NT2/D1 (cell line): Measurements from ENCODE around the gene URB2.

Experiments used
- DNase-seq: peaks from one replicate; pipeline ENCODE4 v3.0.0-alpha.2; 2011; ENCODE audit warnings: low read depth, low spot score
- H3K27me3 ChIP-seq: 2 replicates; pipeline ENCODE4 v1.6.0; 2011; ENCODE audit warnings: mild to moderate bottlenecking; ENCODE audit not compliant: insufficient read length, insufficient read depth
- H3K36me3 ChIP-seq: 2 replicates; pipeline ENCODE4 v1.6.1; 2011; ENCODE audit warnings: mild to moderate bottlenecking, low read length, mixed read lengths; ENCODE audit not compliant: insufficient read depth, insufficient read length
- H3K4me1 ChIP-seq: 2 replicates; pipeline ENCODE4 v1.5.1; 2011; ENCODE audit not compliant: insufficient read depth, insufficient read length
- H3K4me3 ChIP-seq: 2 replicates; pipeline ENCODE4 v1.5.1; 2011; ENCODE audit warnings: low read depth; ENCODE audit not compliant: insufficient read length
- H3K9ac ChIP-seq: 2 replicates; pipeline ENCODE4 v1.6.0; 2011; ENCODE audit warnings: low read depth; ENCODE audit not compliant: insufficient read length
- H3K9me3 ChIP-seq: 2 replicates; pipeline ENCODE4 v1.5.1; 2011; ENCODE audit warnings: mild to moderate bottlenecking, low read length; ENCODE audit not compliant: insufficient read depth
- SUZ12 ChIP-seq: IDR thresholded peaks from 2 replicates; pipeline ENCODE4 v1.6.1; 2011; ENCODE audit not compliant: insufficient read length, insufficient read depth; ENCODE audit errors: extremely low read depth
- YY1 ChIP-seq: IDR thresholded peaks from 2 replicates; pipeline ENCODE4 v1.6.1; 2011; ENCODE audit not compliant: insufficient read length, insufficient read depth
- ZNF274 ChIP-seq: IDR thresholded peaks from 2 replicates; pipeline ENCODE4 v1.6.1; 2011; ENCODE audit warnings: mild to moderate bottlenecking, low read depth, low read length

URB2 gene

GRCh38 chr1:229645324-229645993, 19.4 kb downstream of the URB2 start:
- no peak for DNase-seq
- H3K4me1 ChIP-seq: no peaks in the 10 kb centered on the region
- no peak overlapping the region for H3K4me3 ChIP-seq
- no peaks in the 10 kb centered on the region for H3K27me3 ChIP-seq
- peaks cover 95% of the 10 kb centered on the region for H3K36me3 ChIP-seq
- H3K9me3 ChIP-seq: no peaks in the 10 kb centered on the region
- no peak overlapping the region for H3K9ac ChIP-seq
- TF ChIP-seq SUZ12: no peak
- no peak for TF ChIP-seq ZNF274
- no peak for TF ChIP-seq YY1

- H3K9me3 ChIP-seq: no peaks in the 10 kb centered on the region
- no peaks in the 10 kb centered on the region for H3K4me1 ChIP-seq
- TF ChIP-seq ZNF274: no peak
- no peak for TF ChIP-seq SUZ12
- no peak for TF ChIP-seq YY1
These were observed 22.4 kb downstream of the URB2 start for GRCh38 chr1:229648406-229648805.

GRCh38 chr1:229650045-229650444, 24.0 kb downstream of the URB2 start:
- no peak for TF ChIP-seq ZNF274
- TF ChIP-seq YY1: no peak
- no peak for TF ChIP-seq SUZ12
- Histone ChIP-seq H3K4me3 (no peak overlapping the region), H3K9ac (no peak overlapping the region), H3K4me1 (no peaks in the 10 kb centered on the region), H3K27me3 (no peaks in the 10 kb centered on the region), H3K9me3 (no peaks in the 10 kb centered on the region), H3K36me3 (peaks cover 97% of the 10 kb centered on the region)
- no peak for DNase-seq

More at GRCh38 chr1:229648406-229648805, 22.4 kb downstream of the URB2 start:
- Histone ChIP-seq H3K27me3 (no peaks in the 10 kb centered on the region), H3K9ac (no peak overlapping the region), H3K36me3 (peaks cover 96% of the 10 kb centered on the region), H3K4me3 (no peak overlapping the region)
- DNase-seq: no peak

GRCh38 chr1:229651546-229651945, 25.5 kb downstream of the URB2 start:
- TF ChIP-seq ZNF274: no peak
- TF ChIP-seq YY1: no peak
- TF ChIP-seq SUZ12: no peak
- H3K4me1 ChIP-seq: no peaks in the 10 kb centered on the region
- no peak for DNase-seq
- no peaks in the 10 kb centered on the region for H3K27me3 ChIP-seq
- peaks cover 94% of the 10 kb centered on the region for H3K36me3 ChIP-seq
- no peak overlapping the region for H3K4me3 ChIP-seq
- H3K9ac ChIP-seq: no peak overlapping the region
- H3K9me3 ChIP-seq: no peaks in the 10 kb centered on the region

GRCh38 chr1:229653420-229653819, 27.4 kb downstream of the URB2 start:
- DNase-seq: no peak
- Histone ChIP-seq H3K27me3 (no peaks in the 10 kb centered on the region), H3K4me1 (no peaks in the 10 kb centered on the region), H3K36me3 (peaks cover 94% of the 10 kb centered on the region), H3K9me3 (no peaks in the 10 kb centered on the region), H3K4me3 (no peak overlapping the region), H3K9ac (no peak overlapping the region)
- TF ChIP-seq SUZ12: no peak
- TF ChIP-seq YY1: no peak
- TF ChIP-seq ZNF274: no peak

- H3K36me3 ChIP-seq: peaks cover 95% of the 10 kb centered on the region
These were observed 29.7 kb downstream of the URB2 start for GRCh38 chr1:229655781-229656180.

GRCh38 chr1:229657993-229658755, 32.1 kb downstream of the URB2 start:
- H3K9ac ChIP-seq: no peak overlapping the region
- H3K4me1 ChIP-seq: no peaks in the 10 kb centered on the region
- peaks cover 95% of the 10 kb centered on the region for H3K36me3 ChIP-seq
- TF ChIP-seq ZNF274: no peak
- no peak for TF ChIP-seq SUZ12
- TF ChIP-seq YY1: no peak
- H3K9me3 ChIP-seq: no peaks in the 10 kb centered on the region
- no peak for DNase-seq
- no peak overlapping the region for H3K4me3 ChIP-seq
- H3K27me3 ChIP-seq: no peaks in the 10 kb centered on the region

More at GRCh38 chr1:229655781-229656180, 29.7 kb downstream of the URB2 start:
- Histone ChIP-seq H3K9ac (no peak overlapping the region), H3K27me3 (no peaks in the 10 kb centered on the region), H3K4me3 (no peak overlapping the region), H3K4me1 (no peaks in the 10 kb centered on the region), H3K9me3 (no peaks in the 10 kb centered on the region)
- TF ChIP-seq SUZ12: no peak
- DNase-seq: no peak
